HepG2 (cell line): ENCODE measurements around the gene GSTP1. TPM values are rescaled to one million over a fixed set of nuclear protein-coding genes. Genes with fewer than 3 reads are reported as not detected.

Source experiments
- ARNT ChIP-seq: fragments of 450-650 bp; IDR thresholded peaks from 2 replicates; pipeline ENCODE4 v1.6.1; 2017
- ELF1 ChIP-seq: sonication (generic); formaldehyde crosslinking; IDR thresholded peaks from 2 replicates; pipeline ENCODE4 v1.4.0; 2020; ENCODE audit warnings: missing genetic modification reagents
- ELF4 ChIP-seq: sonication (generic); formaldehyde crosslinking; IDR thresholded peaks from 2 replicates; pipeline ENCODE4 v1.5.0; 2020; ENCODE audit warnings: missing genetic modification reagents, mild to moderate bottlenecking, moderate library complexity, borderline replicate concordance
- FOXA3 ChIP-seq: IDR thresholded peaks from 2 replicates; pipeline ENCODE4 v1.6.1; 2016; ENCODE audit warnings: missing genetic modification reagents, missing compliant biosample characterization
- FOXM1 ChIP-seq: sonication (generic); formaldehyde crosslinking; IDR thresholded peaks from 2 replicates; pipeline ENCODE4 v1.5.0; 2020; ENCODE audit warnings: missing genetic modification reagents
- ISX ChIP-seq: sonication (generic); formaldehyde crosslinking; conservative IDR thresholded peaks from 2 replicates; pipeline ENCODE4 v1.5.0; 2020; ENCODE audit warnings: missing genetic modification reagents
- SETDB1 ChIP-seq: sonication (generic); formaldehyde crosslinking; IDR thresholded peaks from 2 replicates; pipeline ENCODE4 v1.5.1; 2020; ENCODE audit warnings: missing genetic modification reagents, mild to moderate bottlenecking, borderline replicate concordance
- SMC3 ChIP-seq: IDR thresholded peaks from 2 replicates; pipeline ENCODE4 v1.6.1; 2011; ENCODE audit warnings: low read length, improper control_type of control experiment
- SP2 ChIP-seq: sonication (generic); formaldehyde crosslinking; IDR thresholded peaks from 2 replicates; pipeline ENCODE4 v1.5.1; 2020; ENCODE audit warnings: mild to moderate bottlenecking, missing genetic modification reagents
- TCF7 ChIP-seq: sonication (generic); IDR thresholded peaks from 2 replicates; pipeline ENCODE4 v1.6.1; 2016; ENCODE audit warnings: antibody characterized with exemption, low read depth
- THAP11 ChIP-seq: IDR thresholded peaks from 2 replicates; pipeline ENCODE4 v1.6.1; 2016; ENCODE audit warnings: missing biosample characterization, missing genetic modification reagents
- ZBTB7A ChIP-seq: sonication (generic); formaldehyde crosslinking; IDR thresholded peaks from 2 replicates; pipeline ENCODE4 v1.8.0; 2022; ENCODE audit warnings: mild to moderate bottlenecking, missing genetic modification reagents
- ZFP90 ChIP-seq: sonication (generic); formaldehyde crosslinking; IDR thresholded peaks from 2 replicates; pipeline ENCODE4 v1.8.0; 2022; ENCODE audit warnings: missing genetic modification reagents, mild to moderate bottlenecking, inconsistent platforms, borderline replicate concordance
- ZMYM4 ChIP-seq: sonication (generic); formaldehyde crosslinking; IDR thresholded peaks from 2 replicates; pipeline ENCODE4 v1.8.1; 2023; ENCODE audit warnings: mild to moderate bottlenecking, missing genetic modification reagents
- ZNF232 ChIP-seq: sonication (generic); formaldehyde crosslinking; IDR thresholded peaks from 2 replicates; pipeline ENCODE4 v1.4.0; 2020; ENCODE audit warnings: missing genetic modification reagents, borderline replicate concordance
- ZNF317 ChIP-seq: sonication (generic); formaldehyde crosslinking; IDR thresholded peaks from 2 replicates; pipeline ENCODE4 v1.5.0; 2020; ENCODE audit warnings: mild to moderate bottlenecking, missing genetic modification reagents
- ZNF451 ChIP-seq: sonication (generic); formaldehyde crosslinking; IDR thresholded peaks from 2 replicates; pipeline ENCODE4 v1.5.0; 2020; ENCODE audit warnings: mild to moderate bottlenecking, missing genetic modification reagents
- ZNF552 ChIP-seq: sonication (generic); formaldehyde crosslinking; IDR thresholded peaks from 2 replicates; pipeline ENCODE4 v1.9.0; 2022; ENCODE audit warnings: missing genetic modification reagents, mild to moderate bottlenecking, borderline replicate concordance
- ZNF567 ChIP-seq: sonication (generic); formaldehyde crosslinking; IDR thresholded peaks from 2 replicates; pipeline ENCODE4 v1.8.1; 2023; ENCODE audit warnings: mild to moderate bottlenecking, missing genetic modification reagents, borderline replicate concordance
- ZNF766 ChIP-seq: sonication (generic); formaldehyde crosslinking; IDR thresholded peaks from 2 replicates; pipeline ENCODE4 v1.5.0; 2020; ENCODE audit warnings: missing genetic modification reagents, borderline replicate concordance
- ZNF790 ChIP-seq: sonication (generic); formaldehyde crosslinking; IDR thresholded peaks from 2 replicates; pipeline ENCODE4 v1.8.0; 2022; ENCODE audit warnings: missing genetic modification reagents, mild to moderate bottlenecking, borderline replicate concordance
- polyA plus RNA-seq, 8 experiments: library from polyadenylated mRNA; depleted of rRNA in 3 of 8; stranded (reverse) in 7 of 8; unstranded in 1 of 8; fragments of >200 nt; fragmentation: Illumina TruSeq in 4 of 8; extraction: Trizol in 4 of 8; gene quantifications; 2 replicates each; pipeline versions ENCODE4 v1.2.1 to v1.2.3, GENCODE V29; 2011 to 2016; ENCODE audit warnings: low read depth in 4 of 8, missing spikeins in 1 of 8, mixed read lengths in 1 of 8; ENCODE audit not compliant: insufficient read depth in 1 of 8
- total RNA-seq, 5 experiments: library from RNA; depleted of rRNA; stranded (reverse); fragments of >200 nt; fragmentation: Illumina TruSeq; extraction: Trizol; gene quantifications; 2 replicates each; pipeline ENCODE4 v1.2.3, GENCODE V29; 2016; ENCODE audit warnings: low read depth in 1 of 5
- TF ChIP-seq, protein P1 (sequence below): sonication (generic); formaldehyde crosslinking; IDR thresholded peaks from 2 replicates; pipeline ENCODE4 v1.4.0; 2020; ENCODE audit warnings: missing genetic modification reagents
- TF ChIP-seq, protein P2 (sequence below), 2 experiments: sonication (generic) in 1 of 2; formaldehyde crosslinking in 1 of 2; IDR thresholded peaks; 2 replicates each; pipeline versions ENCODE4 v1.4.0 to v1.6.1; 2016 to 2020; ENCODE audit warnings: borderline replicate concordance in 1 of 2, low read depth in 1 of 2, mild to moderate bottlenecking in 1 of 2, missing genetic modification reagents in 1 of 2

The GSTP1 gene
- total and polyA plus RNA-seq, 2 of the 13 experiments (the other 11 are each of a cell fraction or from before 2014, with no cell fraction given), result not detected

DNA sequence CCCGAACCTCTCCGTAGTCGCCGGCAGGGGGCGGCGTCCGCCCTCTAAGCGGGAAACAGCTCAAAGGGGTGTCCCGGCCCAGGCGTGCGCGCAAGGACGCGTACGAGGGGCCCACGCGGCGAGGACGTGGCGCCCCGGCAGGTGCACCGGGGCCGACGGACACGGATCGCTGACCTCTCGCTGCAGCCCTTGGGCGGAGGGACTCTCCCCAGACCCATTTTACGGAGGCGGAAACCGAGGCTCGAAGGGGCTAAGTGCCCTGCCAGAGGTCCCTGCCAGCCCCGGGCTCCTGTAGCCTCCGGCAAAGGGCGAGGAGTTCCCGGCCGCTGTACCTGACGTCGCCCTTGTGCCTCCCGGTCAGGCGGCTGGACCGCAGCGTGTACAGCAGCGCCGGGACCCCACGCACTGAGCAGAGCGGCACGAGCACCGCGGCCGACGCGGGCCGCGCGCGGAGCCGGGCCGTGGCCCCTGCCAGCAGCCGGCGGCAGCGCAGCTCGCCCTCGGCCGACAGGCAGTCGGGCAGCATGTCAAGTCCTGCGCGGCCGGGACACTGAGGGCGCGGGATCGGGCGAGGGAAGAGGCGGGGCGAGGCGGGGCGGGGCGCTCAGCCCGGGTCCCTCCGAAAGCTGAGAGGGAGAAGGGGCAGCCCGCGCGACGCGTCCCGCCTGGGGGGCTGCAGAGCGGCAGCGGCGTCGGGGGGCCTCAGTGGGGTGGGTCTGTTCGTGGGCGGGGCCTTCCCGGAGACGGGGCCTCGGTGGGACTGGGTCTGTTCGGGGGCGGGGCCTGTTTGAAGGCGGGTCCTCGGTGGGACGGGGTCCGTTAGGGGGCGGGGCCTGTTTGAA, 46.0 kb downstream of the GSTP1 start, which contains the start of gene NUDT8 (continued):
- TF ChIP-seq ZNF766 (CRISPR knock-in tag), result peak; percentile 29; the same call in 1 of the 2 replicates
- TF ChIP-seq, protein P1, sequence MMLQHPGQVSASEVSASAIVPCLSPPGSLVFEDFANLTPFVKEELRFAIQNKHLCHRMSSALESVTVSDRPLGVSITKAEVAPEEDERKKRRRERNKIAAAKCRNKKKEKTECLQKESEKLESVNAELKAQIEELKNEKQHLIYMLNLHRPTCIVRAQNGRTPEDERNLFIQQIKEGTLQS (CRISPR knock-in tag), result 0 out of 2 replicates have a peak, but pooled peaks have one; percentile 27
- TF ChIP-seq SMC3, result peak; percentile 36; the same call in 1 of the 2 replicates
- TF ChIP-seq ELF1 (CRISPR knock-in tag), result peak; percentile 44; the same call in 1 of the 2 replicates
- TF ChIP-seq SP2 (CRISPR knock-in tag), result peak; percentile 15; the same call in 1 of the 2 replicates
- no peak for TF ChIP-seq TCF7
- no peak for TF ChIP-seq ELF4
- no peak for TF ChIP-seq SETDB1 (CRISPR knock-in tag)
- TF ChIP-seq ZFP90, result no peak
- no peak for TF ChIP-seq ZMYM4 (CRISPR knock-in tag)
- no peak for TF ChIP-seq ZNF552 (CRISPR knock-in tag)
- 0 out of 2 replicates have a peak, but pooled peaks have one; percentile 40 for TF ChIP-seq ZNF567 (CRISPR knock-in tag)
- TF ChIP-seq THAP11 (CRISPR knock-in tag), result 0 out of 2 replicates have a peak, but pooled peaks have one; percentile 21
- TF ChIP-seq ZBTB7A (CRISPR knock-in tag), result peak; percentile 49
- TF ChIP-seq ZNF232 (CRISPR knock-in tag), result peak; percentile 89; the same call in 1 of the 2 replicates
- no peak for TF ChIP-seq ARNT
- TF ChIP-seq, protein P2, sequence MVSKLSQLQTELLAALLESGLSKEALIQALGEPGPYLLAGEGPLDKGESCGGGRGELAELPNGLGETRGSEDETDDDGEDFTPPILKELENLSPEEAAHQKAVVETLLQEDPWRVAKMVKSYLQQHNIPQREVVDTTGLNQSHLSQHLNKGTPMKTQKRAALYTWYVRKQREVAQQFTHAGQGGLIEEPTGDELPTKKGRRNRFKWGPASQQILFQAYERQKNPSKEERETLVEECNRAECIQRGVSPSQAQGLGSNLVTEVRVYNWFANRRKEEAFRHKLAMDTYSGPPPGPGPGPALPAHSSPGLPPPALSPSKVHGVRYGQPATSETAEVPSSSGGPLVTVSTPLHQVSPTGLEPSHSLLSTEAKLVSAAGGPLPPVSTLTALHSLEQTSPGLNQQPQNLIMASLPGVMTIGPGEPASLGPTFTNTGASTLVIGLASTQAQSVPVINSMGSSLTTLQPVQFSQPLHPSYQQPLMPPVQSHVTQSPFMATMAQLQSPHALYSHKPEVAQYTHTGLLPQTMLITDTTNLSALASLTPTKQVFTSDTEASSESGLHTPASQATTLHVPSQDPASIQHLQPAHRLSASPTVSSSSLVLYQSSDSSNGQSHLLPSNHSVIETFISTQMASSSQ (IDR thresholded peaks at IDR 0.05; ENCODE audit: low read depth), result no peak
- TF ChIP-seq, protein P2 (CRISPR knock-in tag; IDR thresholded peaks at IDR 0.05; ENCODE audit: borderline replicate concordance), result peak; percentile 30; the same call in 1 of the 2 replicates
- TF ChIP-seq ZNF790 (CRISPR knock-in tag), result no peak
- no peak for TF ChIP-seq FOXM1 (CRISPR knock-in tag)
- TF ChIP-seq FOXA3 (CRISPR knock-in tag), result peak; percentile 42
- peak; percentile 81 for TF ChIP-seq ZNF451 (CRISPR knock-in tag)
- TF ChIP-seq ZNF317 (CRISPR knock-in tag), result no peak
- TF ChIP-seq ISX (CRISPR knock-in tag), result 0 out of 2 replicates have a peak, but pooled peaks have one; percentile 70
